DND-41 (cell line): ENCODE measurements around the gene OTUD3.

Experiments
- EZH2 ChIP-seq: IDR thresholded peaks from 3 replicates; pipeline ENCODE4 v1.6.1; 2012; ENCODE audit warnings: borderline replicate concordance, low read depth, mild to moderate bottlenecking, moderate library complexity, low read length, inconsistent platforms; ENCODE audit not compliant: severe bottlenecking
- TF ChIP-seq, protein P1 (sequence below): IDR thresholded peaks from 2 replicates; pipeline ENCODE4 v1.5.1; 2012; ENCODE audit warnings: borderline replicate concordance, low read length, moderate library complexity, mild to moderate bottlenecking; ENCODE audit not compliant: poor library complexity, severe bottlenecking; ENCODE audit errors: extremely low read depth

DNA sequence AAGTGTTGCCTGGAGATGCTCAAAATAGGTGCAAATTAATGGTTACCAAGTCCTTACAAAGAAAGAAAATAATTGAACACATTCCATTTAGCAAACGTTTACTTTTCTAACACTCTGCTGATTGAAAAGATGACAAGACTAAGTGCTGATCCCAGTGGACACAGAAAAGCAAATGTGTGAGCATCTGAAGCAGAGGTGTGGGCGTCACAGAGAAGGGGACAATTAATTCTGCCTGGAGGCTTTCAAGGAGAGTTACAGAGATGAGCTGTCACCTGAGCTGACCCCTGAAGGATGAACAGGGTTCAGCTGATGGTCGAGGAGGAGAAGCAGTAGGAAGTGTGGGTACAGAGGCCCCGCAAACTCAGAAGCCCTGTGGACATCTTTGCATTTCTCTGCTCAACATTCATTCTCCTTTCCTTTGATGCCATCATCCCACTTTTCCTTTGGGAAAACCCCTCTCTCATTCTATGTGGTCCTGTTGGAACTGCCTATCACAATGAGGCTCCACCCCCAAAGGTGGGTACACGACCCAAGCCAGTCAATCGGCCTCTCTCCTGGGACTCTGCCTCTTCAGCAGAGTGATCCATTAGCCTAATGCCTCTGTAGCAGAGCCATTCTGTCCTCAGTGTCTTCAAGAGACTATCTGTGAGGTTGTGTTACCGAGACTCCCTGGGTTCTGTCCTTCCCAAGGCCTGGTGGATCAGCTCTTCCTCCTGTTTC, 58.5 kb downstream of the OTUD3 start:
- TF ChIP-seq, protein P1, sequence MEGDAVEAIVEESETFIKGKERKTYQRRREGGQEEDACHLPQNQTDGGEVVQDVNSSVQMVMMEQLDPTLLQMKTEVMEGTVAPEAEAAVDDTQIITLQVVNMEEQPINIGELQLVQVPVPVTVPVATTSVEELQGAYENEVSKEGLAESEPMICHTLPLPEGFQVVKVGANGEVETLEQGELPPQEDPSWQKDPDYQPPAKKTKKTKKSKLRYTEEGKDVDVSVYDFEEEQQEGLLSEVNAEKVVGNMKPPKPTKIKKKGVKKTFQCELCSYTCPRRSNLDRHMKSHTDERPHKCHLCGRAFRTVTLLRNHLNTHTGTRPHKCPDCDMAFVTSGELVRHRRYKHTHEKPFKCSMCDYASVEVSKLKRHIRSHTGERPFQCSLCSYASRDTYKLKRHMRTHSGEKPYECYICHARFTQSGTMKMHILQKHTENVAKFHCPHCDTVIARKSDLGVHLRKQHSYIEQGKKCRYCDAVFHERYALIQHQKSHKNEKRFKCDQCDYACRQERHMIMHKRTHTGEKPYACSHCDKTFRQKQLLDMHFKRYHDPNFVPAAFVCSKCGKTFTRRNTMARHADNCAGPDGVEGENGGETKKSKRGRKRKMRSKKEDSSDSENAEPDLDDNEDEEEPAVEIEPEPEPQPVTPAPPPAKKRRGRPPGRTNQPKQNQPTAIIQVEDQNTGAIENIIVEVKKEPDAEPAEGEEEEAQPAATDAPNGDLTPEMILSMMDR, result no peak
- no peak for TF ChIP-seq EZH2
